ENCODE data around the gene GPRC5B.

The GPRC5B gene

DNA sequence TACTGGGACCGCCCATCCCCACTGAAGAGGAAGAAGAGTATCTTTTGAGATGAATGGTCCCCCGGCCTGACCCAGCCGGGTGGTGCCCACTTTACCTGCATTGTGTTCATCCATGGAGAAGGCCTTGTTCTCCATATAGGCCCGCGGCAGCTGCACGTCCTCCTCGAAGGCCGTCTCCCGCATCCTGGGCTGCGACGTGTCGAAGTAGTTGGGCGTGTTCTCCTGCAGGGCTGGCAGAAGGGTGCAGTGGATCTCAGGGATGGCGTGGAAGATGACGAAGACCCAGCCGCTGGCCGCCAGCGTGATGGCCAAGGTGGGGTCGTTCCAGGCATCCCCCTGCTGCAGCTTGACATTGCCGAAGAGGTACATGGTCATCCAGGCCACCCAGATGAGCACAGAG is 12.9 kb downstream of the GPRC5B start:
- no peak for DNase-seq (ENCODE audit: low spot score)

DNA sequence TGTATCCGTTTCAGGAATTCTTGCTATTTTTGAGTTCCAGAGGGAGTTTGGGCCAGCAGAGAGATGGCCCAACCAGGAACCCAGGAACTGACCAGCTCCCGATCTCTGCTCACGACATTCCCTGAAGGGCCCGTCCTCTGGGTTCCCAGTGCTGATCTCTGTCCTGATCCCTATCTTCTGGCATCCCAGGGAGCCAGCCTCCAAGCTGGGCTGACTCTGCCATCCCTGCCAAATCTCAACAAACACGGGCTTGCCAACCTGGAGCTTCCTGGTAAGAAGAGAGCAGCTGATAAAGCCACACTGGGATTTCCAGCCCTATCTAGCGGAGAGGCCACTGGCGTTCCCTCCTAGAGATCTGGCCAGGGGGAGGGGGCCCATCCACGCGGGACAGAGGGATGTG is 16.2 kb downstream of the GPRC5B start:
- no peak for DNase-seq (ENCODE audit: low spot score)

DNA sequence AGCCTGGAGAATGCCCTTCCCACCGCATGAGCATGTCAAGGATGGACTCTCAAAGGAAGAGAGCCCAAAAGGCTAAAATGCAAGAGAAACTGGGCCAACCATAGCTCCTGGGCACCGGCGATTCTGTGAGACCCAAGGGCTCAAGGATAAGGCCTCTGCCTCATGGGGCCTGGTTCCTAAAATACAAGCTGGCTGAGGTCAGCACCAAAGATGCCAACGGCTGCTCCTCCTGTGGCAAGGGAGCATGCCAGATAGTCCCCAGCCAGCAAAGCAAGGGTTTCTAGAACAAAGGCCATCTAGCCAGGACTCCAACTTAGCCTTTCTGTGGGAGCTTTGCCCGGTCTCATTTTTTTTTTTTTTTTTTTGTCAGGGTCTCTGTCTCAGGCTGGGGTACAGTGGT is 20.1 kb downstream of the GPRC5B start:
- DNase-seq (ENCODE audit: low spot score) = no peak

DNA sequence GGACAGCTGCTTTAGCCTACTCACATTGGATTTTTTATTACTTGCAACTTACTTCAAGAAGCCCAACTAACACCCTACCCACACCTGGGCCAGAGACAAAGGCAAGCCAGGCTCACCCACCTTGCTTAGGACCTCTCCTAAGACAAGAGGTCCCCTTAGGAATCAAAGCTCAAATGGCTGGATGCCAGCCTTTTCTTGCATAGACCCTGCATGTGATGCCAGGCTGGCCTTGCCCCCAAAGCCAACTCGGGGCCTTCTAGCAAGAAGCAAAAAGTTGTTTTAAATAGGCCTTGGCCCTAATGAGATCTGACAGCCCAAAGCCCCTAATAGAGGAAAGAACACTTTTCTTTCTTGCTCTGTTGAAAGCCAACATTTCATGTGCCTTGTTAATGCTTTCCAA is 20.7 kb downstream of the GPRC5B start:
- DNase-seq (ENCODE audit: low spot score) = no peak

DNA sequence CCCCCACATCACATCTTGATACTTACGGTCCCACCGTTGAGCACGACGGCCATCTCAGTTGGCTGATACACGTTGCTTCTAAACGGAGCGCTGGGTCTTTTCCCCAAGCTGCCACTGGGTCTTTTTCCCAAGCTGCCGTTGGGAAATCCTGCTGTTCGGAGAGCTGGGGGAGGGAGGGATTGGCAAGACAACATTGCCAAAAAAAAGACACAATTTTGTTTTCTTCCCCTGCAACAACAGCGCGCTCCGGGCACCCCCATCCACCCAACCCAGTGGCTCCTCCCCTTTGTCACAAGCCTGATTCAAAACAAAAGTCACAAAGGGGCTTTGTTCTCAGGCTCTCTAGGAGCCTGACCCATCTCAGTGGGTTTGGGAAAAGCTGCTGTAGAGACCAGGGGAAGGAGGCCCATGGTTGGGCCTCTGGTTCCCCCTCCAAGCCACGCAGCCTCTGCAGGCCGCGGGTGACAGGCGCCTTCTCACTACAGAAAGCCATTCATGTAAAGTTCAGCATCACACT is 22.8 kb downstream of the GPRC5B start:
- DNase-seq (ENCODE audit: low spot score) = no peak

DNA sequence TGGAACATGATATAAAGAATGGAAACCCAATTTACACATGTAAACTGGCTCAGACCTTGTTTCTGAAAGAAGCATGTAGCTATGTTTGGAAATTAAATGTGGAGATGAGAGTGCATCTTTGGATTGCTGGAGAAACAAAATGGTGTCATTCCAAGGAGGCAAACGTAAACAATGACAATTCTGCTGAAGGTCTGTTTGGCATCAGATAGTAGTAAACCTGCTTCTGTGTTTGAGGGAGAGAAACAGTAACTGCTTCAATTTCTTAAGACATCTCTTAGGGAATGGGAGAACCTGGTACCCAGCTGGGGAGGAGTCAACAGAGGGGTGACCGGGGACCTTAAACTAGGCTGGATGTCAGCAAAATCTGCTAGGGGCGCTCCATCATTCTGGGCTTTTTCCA is 23.5 kb downstream of the GPRC5B start:
- DNase-seq (ENCODE audit: low spot score) = no peak

DNA sequence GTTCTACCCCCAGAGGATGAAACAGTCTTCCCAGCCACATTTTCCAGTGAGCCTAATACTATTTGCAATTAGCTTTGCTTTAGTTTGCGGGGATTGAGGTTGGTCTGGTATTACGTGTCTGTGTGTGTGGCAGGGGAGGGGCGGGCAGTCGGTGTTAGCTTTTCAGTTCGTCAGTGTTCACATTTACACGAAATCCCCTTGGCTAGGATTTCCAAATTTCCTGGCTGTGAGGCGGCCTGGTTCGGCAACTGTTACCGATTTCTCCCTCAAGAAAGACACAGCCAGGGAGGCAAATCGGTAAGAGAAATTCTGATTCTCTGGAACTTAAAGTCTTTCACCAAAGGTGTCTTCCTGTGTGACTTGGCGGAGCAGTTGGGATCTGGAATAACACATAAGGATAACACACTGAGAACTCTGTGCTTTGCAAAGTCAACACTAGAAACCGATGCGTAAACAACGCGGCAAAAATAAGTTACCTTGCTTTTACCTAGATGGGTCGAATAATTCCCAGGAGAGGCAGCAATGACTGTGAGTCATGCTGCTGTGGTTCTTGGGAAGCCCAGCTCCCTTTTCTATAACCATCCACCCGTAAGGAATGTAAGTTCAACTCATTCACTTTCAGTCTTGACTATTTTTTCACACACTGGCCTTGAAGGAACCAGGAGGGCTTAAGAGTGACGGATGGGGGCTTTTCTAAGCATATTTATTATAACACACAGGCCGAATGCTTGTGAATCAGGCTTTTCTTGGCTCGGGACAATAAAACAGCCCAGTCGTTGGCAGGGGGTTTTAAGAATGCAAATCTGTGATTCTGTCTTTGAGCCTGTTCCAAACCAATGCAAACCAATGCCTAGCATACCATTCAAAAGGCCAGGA is 24.2 kb downstream of the GPRC5B start:
- DNase-seq (ENCODE audit: low spot score) = no peak

DNA sequence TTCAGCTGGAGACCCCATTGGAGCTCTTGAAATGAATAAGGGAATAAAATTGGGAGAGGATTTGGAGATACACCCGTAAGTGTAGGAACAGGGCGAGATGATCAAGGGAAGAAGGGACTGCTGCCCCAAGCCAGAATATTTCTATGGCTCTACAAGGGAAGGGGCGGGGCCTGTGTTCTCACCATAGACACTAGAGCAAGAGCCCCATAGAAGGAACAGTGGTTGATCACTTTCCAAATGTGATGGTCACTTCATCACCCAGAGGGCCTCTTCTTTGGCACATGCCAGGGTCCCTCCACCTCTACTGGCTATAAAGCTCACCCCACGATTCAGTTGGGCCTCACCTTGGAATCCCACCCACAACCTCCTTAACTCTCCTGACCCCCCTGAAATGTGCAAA is 25.0 kb downstream of the GPRC5B start:
- no peak for DNase-seq (ENCODE audit: low spot score)

DNA sequence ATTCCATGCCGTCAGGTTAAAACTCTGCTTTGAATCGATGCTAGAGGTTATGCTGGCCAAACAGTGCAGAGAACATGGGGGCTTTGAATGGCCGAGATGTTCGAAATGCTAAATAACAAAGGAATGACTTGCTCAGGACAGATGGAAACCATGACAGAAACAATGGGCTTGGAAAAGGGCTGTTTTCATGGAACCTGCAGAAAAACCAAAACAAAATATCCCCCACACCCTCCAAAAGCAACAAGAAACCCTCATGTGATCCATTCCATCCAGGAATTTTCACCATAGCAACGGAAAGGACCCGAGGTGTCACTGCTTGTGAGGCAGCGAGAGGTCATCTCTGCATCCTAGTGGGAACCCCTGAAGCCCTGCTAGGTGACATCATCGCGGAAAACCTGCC is 25.5 kb downstream of the GPRC5B start:
- DNase-seq (ENCODE audit: low spot score) = no peak

DNA sequence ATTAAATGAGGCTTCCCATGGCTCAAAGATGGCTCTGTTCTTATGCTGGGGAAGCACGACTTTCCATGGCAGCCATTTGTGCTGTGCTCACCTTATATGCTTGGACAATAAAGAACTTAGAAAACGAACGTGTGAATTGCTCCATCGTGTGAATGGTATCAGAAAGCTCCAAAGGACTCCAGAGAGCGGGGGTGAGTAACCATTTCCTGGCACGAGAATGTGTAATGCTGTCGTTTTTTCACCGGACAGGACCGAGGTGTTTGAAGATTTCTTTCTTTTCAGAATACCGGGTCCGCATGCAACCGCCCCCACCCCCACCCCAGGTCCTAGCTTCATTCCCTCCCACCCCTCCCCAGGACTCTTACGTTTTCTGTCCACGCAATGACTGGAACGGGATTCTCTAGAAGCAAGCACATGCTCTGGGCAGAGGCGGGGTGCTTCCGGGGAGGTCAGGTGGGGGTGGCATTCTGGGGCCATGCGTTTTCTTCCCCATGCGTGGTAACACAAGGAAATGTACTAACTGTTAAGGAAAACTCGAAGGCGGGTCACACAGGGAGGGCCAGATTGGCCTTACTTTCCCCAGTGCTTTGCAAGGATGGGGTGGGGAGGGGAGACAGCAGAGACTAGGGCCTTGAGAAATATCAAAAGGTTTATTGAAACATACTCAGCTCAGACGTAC is 26.2 kb downstream of the GPRC5B start:
- no peak for DNase-seq (ENCODE audit: low spot score)

DNA sequence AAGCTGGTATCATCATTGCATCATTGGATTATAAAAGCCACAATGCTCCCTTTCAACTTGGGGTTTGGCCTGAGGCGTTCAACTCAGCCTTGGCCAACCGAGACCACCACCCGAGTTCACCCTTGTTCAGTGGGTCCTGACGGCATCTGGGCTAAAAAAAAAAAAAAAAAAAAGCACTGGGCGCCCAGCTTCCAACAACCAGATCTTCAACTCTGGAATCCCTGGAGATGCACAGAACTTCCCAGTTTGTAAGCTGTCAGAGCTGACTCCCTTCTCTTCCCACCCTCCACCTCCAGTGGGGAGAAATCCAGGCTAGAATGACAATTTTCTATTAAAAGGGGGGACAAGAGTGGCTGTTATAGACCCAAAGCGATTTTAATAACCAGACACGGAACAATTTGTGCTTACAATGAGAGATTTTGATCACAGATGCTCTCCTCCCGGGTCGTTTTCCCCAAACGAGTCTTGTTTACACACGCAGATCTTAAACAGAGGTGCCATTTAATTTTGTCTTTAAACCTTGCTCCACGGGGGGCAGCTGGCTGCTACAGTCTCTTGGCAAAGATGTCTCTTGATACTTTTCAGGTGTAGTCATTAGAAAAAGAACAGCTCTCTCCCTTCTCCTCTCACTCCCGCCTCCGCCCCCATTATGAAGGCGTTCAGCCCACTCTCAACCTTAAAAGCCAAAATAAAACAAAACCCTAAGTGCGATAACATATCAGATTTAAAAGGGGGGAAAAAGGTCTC is 26.9 kb downstream of the GPRC5B start:
- DNase-seq (ENCODE audit: low spot score) = no peak

DNA sequence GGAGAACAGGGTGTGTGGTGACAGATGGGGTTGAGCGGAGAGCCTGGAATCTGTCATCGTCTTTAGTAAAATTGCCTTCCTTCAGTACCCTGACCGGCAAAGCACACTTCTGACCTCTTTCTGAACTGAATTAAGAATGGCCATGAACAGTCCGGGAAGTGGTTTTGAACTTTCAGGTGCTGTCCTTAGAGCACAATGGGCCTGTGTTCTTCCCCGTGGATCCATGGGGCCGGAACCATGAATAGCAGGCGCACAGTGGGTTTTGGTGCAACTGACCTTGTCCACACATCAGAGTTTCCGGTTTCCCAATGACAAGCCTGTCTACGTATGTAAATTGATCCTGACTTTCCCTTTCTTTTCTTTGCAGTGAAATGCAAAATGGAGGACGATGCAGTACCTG is 28.5 kb downstream of the GPRC5B start:
- DNase-seq (ENCODE audit: low spot score) = no peak

DNA sequence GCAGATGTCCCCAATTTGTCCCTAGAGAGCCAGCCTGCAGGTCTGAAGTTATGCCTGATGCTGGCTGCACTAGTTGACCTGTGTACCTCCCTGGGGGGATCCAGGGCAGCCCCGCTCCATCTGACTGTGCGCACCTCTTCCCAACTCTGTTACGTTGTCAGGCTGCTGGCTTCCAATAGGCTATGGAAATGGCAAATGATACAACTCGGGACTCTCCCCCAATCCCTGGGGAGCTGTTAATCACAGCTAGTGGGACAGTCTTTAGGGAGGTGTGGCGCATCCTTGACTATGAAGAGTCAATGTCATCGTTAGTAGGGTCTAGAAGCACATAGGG is 30.1 kb downstream of the GPRC5B start:
- DNase-seq (ENCODE audit: low spot score) = no peak

DNA sequence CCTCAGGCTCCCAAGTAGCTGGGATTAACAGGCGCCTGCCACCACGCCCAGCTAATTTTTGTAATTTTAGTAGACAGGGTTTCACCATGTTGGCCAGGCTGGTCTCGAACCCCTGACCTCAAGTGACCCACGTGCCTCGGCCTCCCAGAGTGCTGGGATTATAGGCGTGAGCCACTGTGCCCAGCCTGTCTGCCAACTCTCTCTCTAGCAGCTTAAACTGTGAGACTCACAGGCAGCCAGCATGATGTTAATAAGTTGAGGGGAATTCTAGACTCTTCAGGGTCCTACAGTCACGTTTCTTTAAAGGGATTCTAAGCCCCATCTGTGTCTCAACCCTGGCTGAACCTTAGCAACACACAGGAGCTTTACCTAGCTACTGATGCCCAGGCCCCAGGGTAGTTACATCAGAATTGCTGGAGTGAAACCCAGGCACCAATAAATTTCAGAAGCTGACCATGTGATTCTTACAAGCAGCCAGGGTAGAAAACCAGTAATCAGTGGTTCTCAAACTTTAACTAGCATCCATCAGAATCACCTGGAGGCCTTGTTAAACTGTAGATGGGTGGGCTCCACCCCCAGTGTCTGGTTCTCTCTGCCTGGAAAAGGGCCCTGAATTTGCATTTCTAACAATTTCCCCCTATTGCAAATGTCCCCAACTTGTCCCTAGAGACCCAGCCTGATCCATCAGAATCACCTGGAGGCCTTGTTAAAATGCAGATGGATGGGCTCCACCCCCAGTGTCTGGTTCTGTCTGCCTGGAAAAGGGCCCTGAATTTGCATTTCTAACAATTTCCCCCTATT is 30.7 kb downstream of the GPRC5B start:
- no peak for DNase-seq (ENCODE audit: low spot score)

DNA sequence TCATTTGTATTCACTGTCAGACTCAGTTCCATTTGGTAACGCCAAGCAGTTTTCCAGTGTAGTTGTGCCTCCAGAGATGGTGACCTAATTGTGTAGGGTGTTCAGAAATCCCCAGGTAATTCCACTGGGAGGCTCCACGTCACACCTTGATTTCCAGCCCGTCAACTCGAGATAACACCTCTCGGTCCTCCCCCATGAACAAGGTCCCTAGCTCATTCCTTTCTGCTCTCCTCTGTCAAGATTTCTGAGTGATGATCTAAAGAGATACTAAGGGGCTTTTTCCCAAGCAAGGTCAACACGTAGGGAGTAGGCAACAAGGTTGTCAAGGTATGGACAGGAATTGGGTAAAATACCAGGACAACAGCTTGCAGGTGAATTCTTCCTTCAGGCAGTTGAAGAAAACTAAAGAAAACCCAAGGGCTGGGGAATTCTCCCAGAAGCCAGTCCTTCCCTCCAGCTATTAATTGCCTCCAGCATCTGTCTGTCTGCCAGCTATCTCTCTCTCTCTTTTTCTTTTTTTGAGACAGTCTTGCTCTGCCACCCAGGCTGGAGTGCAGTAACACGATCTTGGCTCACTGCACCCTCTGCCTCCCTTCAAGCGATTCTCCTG is 31.4 kb downstream of the GPRC5B start:
- DNase-seq (ENCODE audit: low spot score) = no peak

DNA sequence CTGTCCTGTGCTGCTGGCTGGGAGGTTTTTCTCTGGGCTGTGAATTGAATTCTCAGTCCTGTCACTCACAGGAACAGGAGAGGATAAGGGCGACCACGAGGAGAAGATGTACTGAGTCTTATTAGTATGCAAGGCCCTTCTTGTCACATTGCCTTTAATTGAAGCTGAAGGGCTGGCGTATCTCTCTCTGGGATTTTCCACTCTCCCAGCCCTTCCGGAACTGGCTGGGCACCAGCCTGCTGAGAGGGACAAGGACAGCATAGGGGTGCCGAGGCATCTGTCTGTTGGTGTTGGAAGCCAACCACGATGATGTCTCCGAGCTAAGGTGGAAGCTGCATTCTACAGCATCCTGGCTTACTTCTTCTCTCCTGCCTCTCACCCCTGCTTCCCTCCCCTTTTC is 33.2 kb downstream of the GPRC5B start:
- DNase-seq (ENCODE audit: low spot score) = no peak

DNA sequence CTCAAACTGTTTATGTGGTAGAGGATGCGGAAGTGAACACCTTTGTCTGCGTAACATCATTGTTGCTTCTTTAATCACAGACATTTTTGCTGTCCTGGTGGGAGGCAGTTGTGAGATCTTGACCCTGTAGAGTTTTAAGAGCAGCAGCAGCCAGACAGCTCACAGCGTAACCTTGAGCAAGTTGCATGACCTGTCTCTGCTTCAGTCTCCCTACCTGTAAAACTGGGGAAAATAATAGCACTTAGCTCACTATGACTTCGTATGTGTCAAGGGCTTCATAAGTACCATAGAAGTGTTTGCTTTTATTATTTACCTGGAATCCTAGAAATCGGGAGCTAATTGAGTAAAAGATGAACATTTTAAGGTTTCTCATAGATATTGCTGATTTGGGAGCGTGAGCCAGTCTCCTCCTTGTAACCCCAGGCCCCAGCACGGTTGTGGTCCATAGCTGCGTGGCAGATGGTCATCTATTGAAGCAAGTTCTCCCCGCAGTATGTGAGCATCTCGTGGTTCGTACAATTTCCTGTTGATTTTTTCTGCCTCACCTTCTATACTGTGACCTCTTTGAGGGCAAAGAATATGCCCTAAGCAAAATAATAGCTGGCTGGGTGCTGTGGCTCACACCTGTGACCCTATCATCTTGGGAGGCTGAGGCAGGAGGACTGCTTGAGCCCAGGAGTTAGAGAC is 34.4 kb downstream of the GPRC5B start:
- DNase-seq (ENCODE audit: low spot score) = no peak

DNA sequence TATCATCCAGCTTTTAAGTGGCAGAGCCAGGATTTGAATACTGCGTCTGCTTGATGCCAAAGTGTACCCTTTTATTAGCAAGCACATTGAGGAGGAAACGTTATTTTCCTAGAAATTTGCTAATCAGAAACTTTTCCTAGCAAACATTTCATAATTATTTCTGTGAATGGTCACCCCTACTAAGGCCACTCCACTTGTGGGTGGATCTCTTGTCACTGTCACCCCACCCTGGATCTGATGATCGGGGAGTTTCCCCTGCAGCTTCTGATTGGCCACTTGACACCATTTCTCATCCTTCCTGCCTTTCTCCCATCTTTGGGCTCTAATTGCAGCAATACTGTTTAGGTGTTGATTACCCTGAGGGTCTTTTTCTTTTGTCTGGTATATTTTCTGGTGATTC is 35.9 kb downstream of the GPRC5B start:
- no peak for DNase-seq (ENCODE audit: low spot score)

DNA sequence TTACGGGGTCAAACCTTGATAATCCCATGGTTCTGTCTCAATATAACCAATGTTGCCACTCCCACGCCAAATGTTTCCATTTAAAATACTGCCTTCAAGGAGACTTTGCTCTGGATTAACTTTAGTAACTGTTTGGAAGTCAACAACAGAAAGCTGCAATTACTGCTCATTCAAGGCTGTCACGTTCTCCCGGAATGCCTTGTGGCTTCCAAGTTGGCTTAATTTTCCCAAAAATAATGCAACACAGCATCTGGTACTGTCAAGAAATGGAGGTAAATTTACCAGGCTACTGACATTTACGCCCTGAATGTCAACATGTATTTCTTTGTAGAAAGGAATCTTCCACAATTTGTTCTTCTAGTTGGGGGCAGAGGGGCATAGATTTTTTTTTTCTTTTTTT is 38.2 kb downstream of the GPRC5B start:
- no peak for DNase-seq (ENCODE audit: low spot score)

DNA sequence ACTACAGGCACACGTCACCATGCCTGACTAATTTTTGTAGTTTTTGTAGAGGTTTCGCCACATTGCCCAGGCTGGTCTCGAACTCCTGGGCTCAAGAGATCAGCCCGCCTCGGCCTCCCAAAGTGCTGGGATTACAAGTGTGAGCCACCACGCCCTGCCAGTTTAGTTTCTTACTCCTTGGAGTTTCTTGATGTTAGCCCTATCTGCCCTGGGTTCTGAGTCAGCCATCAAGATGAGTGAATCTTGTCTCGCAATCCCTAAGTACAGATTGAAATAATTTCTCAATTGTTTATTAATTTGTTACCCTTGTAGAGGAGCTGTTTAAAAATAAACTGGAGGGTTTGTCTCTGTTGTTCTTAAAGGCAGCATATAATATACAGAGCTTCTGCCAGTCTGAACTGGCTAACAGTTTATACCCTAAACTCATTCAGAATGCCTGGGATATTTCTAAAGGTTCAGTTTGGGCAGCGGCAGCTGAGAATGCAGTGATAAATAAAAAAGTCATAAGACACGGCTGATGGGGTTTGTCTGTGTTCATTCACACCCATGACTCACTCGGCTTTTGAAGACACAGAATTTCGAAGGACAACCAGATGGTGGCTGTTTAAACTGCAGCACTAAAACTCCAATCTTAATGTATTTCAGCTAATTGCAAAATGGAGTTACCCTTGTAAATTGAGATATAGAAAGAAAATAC is 39.6 kb downstream of the GPRC5B start:
- no peak for DNase-seq (ENCODE audit: low spot score)

Measured in hematopoietic multipotent progenitor cell treated with erythropoietin and hydrocortisone succinate and interleukin-3 and kit ligand, for 15 days (in vitro differentiated cells).